Testis (tissue), 3 donors: ENCODE measurements around the gene RAPGEF4. TPM values are rescaled to one million over a fixed set of nuclear protein-coding genes. Genes with fewer than 3 reads are reported as not detected.

Experiments
- DNase-seq: peaks from one replicate; pipeline ENCODE4 v3.0.0-alpha.2; 2019
- H3K27ac ChIP-seq, 2 donors: fragments of 200-600 bp; sonication (generic); one replicate each; pipeline ENCODE4 v1.5.1; 2019
- H3K27me3 ChIP-seq: fragments of 200-600 bp; sonication (generic); one replicate; pipeline ENCODE4 v1.5.1; 2019
- H3K36me3 ChIP-seq: fragments of 200-600 bp; sonication (generic); one replicate; pipeline ENCODE4 v1.5.1; 2017; ENCODE audit warnings: low read depth; ENCODE audit errors: missing control alignments
- H3K4me1 ChIP-seq: fragments of 200-600 bp; sonication (generic); one replicate; pipeline ENCODE4 v1.5.1; 2019
- H3K4me3 ChIP-seq, 2 donors: fragments of 200-600 bp; sonication (generic); one replicate each; pipeline ENCODE4 v1.5.1; 2017 to 2019
- H3K9me3 ChIP-seq: fragments of 200-600 bp; sonication (generic); one replicate; pipeline ENCODE4 v1.5.1; 2017
- CTCF ChIP-seq, 3 experiments: fragments of 450-650 bp in 2 of 3; fragments of 200-600 bp in 1 of 3; sonication (generic) in 1 of 3; IDR thresholded peaks; one replicate each; pipeline ENCODE4 v1.5.1; 2016 to 2019; ENCODE audit warnings: antibody characterized with exemption in 3 of 3, mild to moderate bottlenecking in 2 of 3, moderate library complexity in 1 of 3
- POLR2A ChIP-seq: fragments of 450-650 bp; IDR thresholded peaks from one replicate; pipeline ENCODE4 v1.6.1; 2017; ENCODE audit warnings: antibody characterized with exemption, mild to moderate bottlenecking, moderate library complexity
- WGBS, 2 donors: methylation state at CpG; one replicate each; pipeline ENCODE4 v1.1.5; 2018; 5-methylcytosine and 5-hydroxymethylcytosine counted together
- intact Hi-C: fragments of 100-400 bp; cut with DNase I; formaldehyde crosslinking; loops from one replicate; pipeline ENCODE4 v1.15.1; 2023; ENCODE audit warnings: low total_unique reads
- polyA plus RNA-seq: library from polyadenylated mRNA; stranded (reverse); fragments of 350-450 nt; fragmentation: Illumina TruSeq; extraction: RNeasy Lipid Tissue Mini Kit (QIAGEN cat#74804); gene quantifications from one replicate; pipeline ENCODE4 v1.2.3, GENCODE V29; 2014; ENCODE audit warnings: low read depth, low replicate concordance; ENCODE audit not compliant: insufficient read depth
- small RNA-seq, 2 donors: library from RNA; depleted of rRNA; stranded (forward); fragments of <200 nt; gene quantifications; one replicate each; pipeline ENCODE3, GENCODE V24; 2016
- total RNA-seq, 2 donors: library from RNA; depleted of rRNA; stranded (reverse); fragments of >200 nt; gene quantifications; one replicate each; pipeline ENCODE4 v1.2.3, GENCODE V29; 2016

Gene RAPGEF4
- total and polyA plus RNA-seq, 3 donors from 2014 or later: 14.3 to 42.6 (median 22.5) TPM

- no peak for DNase-seq
- peaks cover 15% of the 10 kb centered on the region for H3K4me1 ChIP-seq
- H3K27me3 ChIP-seq: no peaks in the 10 kb centered on the region
- no peak overlapping the region for H3K27ac ChIP-seq
- no peaks in the 10 kb centered on the region for H3K36me3 ChIP-seq
- no peaks in the 10 kb centered on the region for H3K9me3 ChIP-seq
- no peak overlapping the region for H3K4me3 ChIP-seq
- WGBS, 2 donors: 93 to 97% methylated on average over 1 of the region's 1 CpG
- intact Hi-C loops: no loop called here
- TF ChIP-seq POLR2A: no peak
- no peak for TF ChIP-seq CTCF (IDR thresholded peaks at IDR 0.05)
Measured at GRCh38 chr2:173095356-173095755, 359.7 kb downstream of the RAPGEF4 start.

- no peaks in the 10 kb centered on the region for H3K27me3 ChIP-seq
- H3K27ac ChIP-seq: no peak overlapping the region
- no peaks in the 10 kb centered on the region for H3K4me1 ChIP-seq
- no peaks in the 10 kb centered on the region for H3K36me3 ChIP-seq
- H3K4me3 ChIP-seq: no peak overlapping the region
- TF ChIP-seq CTCF (IDR thresholded peaks at IDR 0.05): no peak
- no peak for TF ChIP-seq POLR2A
- 88 to 94% methylated on average over 2 of the region's 2 CpGs for WGBS, 2 donors
- H3K9me3 ChIP-seq: no peaks in the 10 kb centered on the region
- no peak for DNase-seq
- intact Hi-C loops: no loop called here
Measured at GRCh38 chr2:173099271-173099670, 363.6 kb downstream of the RAPGEF4 start.

- TF ChIP-seq POLR2A: no peak
- no peak for TF ChIP-seq CTCF (IDR thresholded peaks at IDR 0.05)
- Histone ChIP-seq H3K36me3 (no peaks in the 10 kb centered on the region), H3K4me1 (no peaks in the 10 kb centered on the region), H3K9me3 (no peaks in the 10 kb centered on the region), H3K27me3 (no peaks in the 10 kb centered on the region), H3K27ac (no peak overlapping the region), H3K4me3 (no peak overlapping the region)
- 96 to 100% methylated on average over 2 of the region's 2 CpGs for WGBS, 2 donors
- DNase-seq: no peak
- intact Hi-C loops: no loop called here
Measured at GRCh38 chr2:173099804-173100203, 364.2 kb downstream of the RAPGEF4 start.

- intact Hi-C loops: no loop called here
- H3K27me3 ChIP-seq: no peaks in the 10 kb centered on the region
- no peaks in the 10 kb centered on the region for H3K4me1 ChIP-seq
- TF ChIP-seq CTCF (IDR thresholded peaks at IDR 0.05): no peak
- TF ChIP-seq POLR2A: no peak
- H3K36me3 ChIP-seq: no peaks in the 10 kb centered on the region
- 77 to 84% methylated on average over 3 of the region's 3 CpGs for WGBS, 2 donors
- no peak overlapping the region for H3K4me3 ChIP-seq
- no peaks in the 10 kb centered on the region for H3K9me3 ChIP-seq
- H3K27ac ChIP-seq: no peak overlapping the region
- DNase-seq: no peak
Measured at GRCh38 chr2:173101687-173102086, 366.0 kb downstream of the RAPGEF4 start.

Small RNA genes lying within 50 kb of the gene (small RNA-seq; reads per million reads assigned to genes)
- gene RF01210: 0 reads per million in 2 donors

Other genes with a start within 250 kb of the RAPGEF4 start
- 10 to 100 TPM; 13.4 to 18.7 TPM for gene PDK1, start 179.8 kb upstream of the RAPGEF4 start, total RNA-seq
- 28.7 TPM for gene PDK1, start 179.8 kb upstream of the RAPGEF4 start, polyA plus RNA-seq